Liver (tissue), 9 donors: ENCODE results near the gene SKAP2. TPM values are rescaled to one million over a fixed set of nuclear protein-coding genes. Genes with fewer than 3 reads are reported as not detected.

Experiments used
- DNase-seq: peaks from one replicate; pipeline ENCODE4 v3.0.0-alpha.2; 2017; ENCODE audit warnings: low spot score
- H3K27ac ChIP-seq, 2 donors: one replicate each; pipeline ENCODE4 v1.7.0; 2013; ENCODE audit warnings: inconsistent platforms in 2 of 2, low read length in 2 of 2, control low read depth in 1 of 2, low read depth in 1 of 2, mild to moderate bottlenecking in 1 of 2
- H3K27me3 ChIP-seq, 4 donors: one replicate each; pipeline versions ENCODE4 v1.6.1 to v1.7.0; 2013; ENCODE audit warnings: low read length in 3 of 4, inconsistent platforms in 1 of 4, mild to moderate bottlenecking in 1 of 4, moderate library complexity in 1 of 4; ENCODE audit not compliant: control insufficient read depth in 4 of 4, insufficient read depth in 4 of 4
- H3K36me3 ChIP-seq, 4 donors: one replicate each; pipeline versions ENCODE4 v1.6.1 to v1.7.0; 2013; ENCODE audit warnings: low read length in 3 of 4, mild to moderate bottlenecking in 3 of 4, low read depth in 1 of 4, moderate library complexity in 1 of 4; ENCODE audit not compliant: control insufficient read depth in 4 of 4, insufficient read depth in 3 of 4
- H3K4me1 ChIP-seq, 4 donors: one replicate each; pipeline versions ENCODE4 v1.6.1 to v1.7.0; 2013; ENCODE audit warnings: low read length in 3 of 4, mild to moderate bottlenecking in 3 of 4, moderate library complexity in 1 of 4; ENCODE audit not compliant: control insufficient read depth in 4 of 4, insufficient read depth in 4 of 4
- H3K4me3 ChIP-seq, 3 donors: one replicate each; pipeline versions ENCODE4 v1.6.1 to v1.7.0; 2013; ENCODE audit warnings: low read length in 3 of 3, control low read depth in 1 of 3, low read depth in 1 of 3, mild to moderate bottlenecking in 1 of 3
- H3K9ac ChIP-seq, 2 donors: one replicate each; pipeline ENCODE4 v1.7.0; 2013; ENCODE audit warnings: low read length in 2 of 2, mild to moderate bottlenecking in 2 of 2, moderate library complexity in 2 of 2, control low read depth in 1 of 2, low read depth in 1 of 2
- H3K9me3 ChIP-seq, 4 donors: one replicate each; pipeline versions ENCODE4 v1.6.1 to v1.7.0; 2013; ENCODE audit warnings: low read length in 3 of 4; ENCODE audit not compliant: control insufficient read depth in 4 of 4
- EGR1 ChIP-seq, 2 donors: IDR thresholded peaks; 2 replicates each; pipeline ENCODE4 v1.6.1; 2016 to 2018; ENCODE audit warnings: antibody characterized with exemption in 2 of 2, low read depth in 2 of 2
- FOXA1 ChIP-seq: IDR thresholded peaks from 2 replicates; pipeline ENCODE4 v1.6.1; 2016; ENCODE audit warnings: antibody characterized with exemption
- FOXA2 ChIP-seq: IDR thresholded peaks from 2 replicates; pipeline ENCODE4 v1.6.1; 2016; ENCODE audit warnings: antibody characterized with exemption
- GABPA ChIP-seq, 2 donors: IDR thresholded peaks in 1 of 2; conservative IDR thresholded peaks in 1 of 2; 2 replicates each; pipeline ENCODE4 v1.6.1; 2016; ENCODE audit warnings: antibody characterized with exemption in 2 of 2, mild to moderate bottlenecking in 1 of 2, moderate library complexity in 1 of 2
- HNF4A ChIP-seq, 2 donors: conservative IDR thresholded peaks; 2 replicates each; pipeline ENCODE4 v1.6.1; 2016; ENCODE audit warnings: antibody characterized with exemption in 2 of 2, mild to moderate bottlenecking in 2 of 2
- HNF4G ChIP-seq: IDR thresholded peaks from 2 replicates; pipeline ENCODE4 v1.6.1; 2016; ENCODE audit warnings: antibody characterized with exemption
- JUND ChIP-seq, 2 donors: IDR thresholded peaks; 2 replicates each; pipeline ENCODE4 v1.6.1; 2016; ENCODE audit warnings: antibody characterized with exemption in 2 of 2
- NR2F2 ChIP-seq: IDR thresholded peaks from 2 replicates; pipeline ENCODE4 v1.6.1; 2016; ENCODE audit warnings: antibody characterized with exemption
- RAD21 ChIP-seq, 2 donors: IDR thresholded peaks; 2 replicates each; pipeline ENCODE4 v1.6.1; 2016; ENCODE audit warnings: antibody characterized with exemption in 2 of 2, mild to moderate bottlenecking in 2 of 2
- RXRA ChIP-seq, 2 donors: IDR thresholded peaks; 2 replicates each; pipeline ENCODE4 v1.6.1; 2017 to 2018; ENCODE audit warnings: antibody characterized with exemption in 2 of 2, mild to moderate bottlenecking in 1 of 2
- SP1 ChIP-seq: IDR thresholded peaks from 2 replicates; pipeline ENCODE4 v1.6.1; 2018; ENCODE audit warnings: antibody characterized with exemption, mild to moderate bottlenecking
- TAF1 ChIP-seq: conservative IDR thresholded peaks from 2 replicates; pipeline ENCODE4 v1.6.1; 2016; ENCODE audit warnings: antibody characterized with exemption, mild to moderate bottlenecking
- YY1 ChIP-seq: IDR thresholded peaks from 2 replicates; pipeline ENCODE4 v1.6.1; 2016; ENCODE audit warnings: antibody characterized with exemption, mild to moderate bottlenecking
- WGBS: extraction: QIAGEN DNeasy Blood & Tissue Kit; methylation state at CpG from one replicate; pipeline ENCODE4 v1.1.7; 2013; 5-methylcytosine and 5-hydroxymethylcytosine counted together
- polyA plus RNA-seq, 2 donors: library from polyadenylated mRNA; stranded (reverse) in 1 of 2; unstranded in 1 of 2; fragments of 200-250 nt in 1 of 2; fragments of >200 nt in 1 of 2; fragmentation: Nextera tagmentation in 1 of 2; extraction: Ambion mirVana in 1 of 2; gene quantifications; one replicate each; pipeline versions ENCODE4 v1.2.1 to v1.2.3, GENCODE V29; 2013 to 2015
- total RNA-seq, 2 donors: library from RNA; depleted of rRNA; stranded (reverse); fragments of >200 nt; gene quantifications; one replicate each; pipeline ENCODE4 v1.2.3, GENCODE V29; 2014
- TF ChIP-seq, protein P1 (sequence below): IDR thresholded peaks from 2 replicates; pipeline ENCODE4 v1.6.1; 2016; ENCODE audit warnings: antibody characterized with exemption
- TF ChIP-seq, protein P2 (sequence below): IDR thresholded peaks from 2 replicates; pipeline ENCODE4 v1.6.1; 2016; ENCODE audit warnings: antibody characterized with exemption
- TF ChIP-seq, protein P3 (sequence below): fragments of 150-350 bp; IDR thresholded peaks from 2 replicates; pipeline ENCODE4 v1.5.1; 2017; ENCODE audit warnings: improper control_type of control experiment, low read depth, low read length; ENCODE audit not compliant: missing input control
- TF ChIP-seq, protein P4 (sequence below): IDR thresholded peaks from 2 replicates; pipeline ENCODE4 v1.6.1; 2016; ENCODE audit warnings: antibody characterized with exemption, mild to moderate bottlenecking
- TF ChIP-seq, protein P5 (sequence below): IDR thresholded peaks from 2 replicates; pipeline ENCODE4 v1.6.1; 2016; ENCODE audit warnings: antibody characterized with exemption
- donor health status: healthy.
- donor health status: healthy.
- donor health status: healthy.
- donor health status: healthy.
- donor health status: healthy.

SKAP2 gene
- total and polyA plus RNA-seq, 4 donors: 3.4 to 9.2 (median 5.1) TPM

DNA sequence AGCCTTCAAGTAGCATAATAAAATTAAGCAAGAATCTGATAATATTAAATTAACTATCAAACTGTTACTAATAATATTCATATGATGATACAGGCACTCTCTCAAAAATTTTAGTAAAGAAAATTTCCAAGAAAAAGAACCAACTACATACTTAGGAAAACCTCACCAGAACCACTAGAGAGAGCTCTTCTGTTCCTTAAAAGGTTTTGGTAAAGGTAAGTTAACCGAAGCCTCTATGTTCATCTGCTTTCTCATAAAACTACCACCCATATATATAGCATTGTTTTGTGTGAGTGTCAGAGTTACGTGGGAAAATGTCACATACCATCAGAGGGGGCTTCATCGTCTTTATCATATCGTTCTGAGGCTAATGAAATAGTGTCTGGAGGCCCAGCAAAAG lies 20.7 kb downstream of the SKAP2 start (continued):
- no peak for TF ChIP-seq YY1
- TF ChIP-seq RXRA (IDR thresholded peaks at IDR 0.05): no peak
- TF ChIP-seq, protein P1, sequence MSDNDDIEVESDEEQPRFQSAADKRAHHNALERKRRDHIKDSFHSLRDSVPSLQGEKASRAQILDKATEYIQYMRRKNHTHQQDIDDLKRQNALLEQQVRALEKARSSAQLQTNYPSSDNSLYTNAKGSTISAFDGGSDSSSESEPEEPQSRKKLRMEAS: no peak

DNA sequence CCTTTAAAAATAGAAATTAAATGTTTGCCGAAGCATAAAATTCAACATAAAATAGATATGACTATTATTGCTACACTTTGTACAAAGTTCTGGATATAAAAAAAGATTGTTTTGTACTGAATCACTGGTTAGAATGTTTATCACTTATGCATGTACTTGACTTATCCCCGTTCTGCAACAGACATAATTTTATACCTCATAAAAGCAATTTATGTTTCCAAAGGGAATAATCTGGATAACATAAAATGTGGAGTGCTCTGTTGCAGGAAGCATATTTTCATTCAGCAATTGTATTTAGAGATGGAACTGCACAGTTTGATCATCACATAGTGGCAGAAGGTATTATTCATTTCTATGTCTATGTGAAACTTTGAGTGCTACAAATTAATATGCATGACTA lies 21.5 kb downstream of the SKAP2 start:
- no peaks in the 10 kb centered on the region for H3K36me3 ChIP-seq
- no peak for TF ChIP-seq GABPA (IDR thresholded peaks at IDR 0.05 in 1 of 2, conservative IDR thresholded peaks at IDR 0.05 in 1 of 2)
- TF ChIP-seq HNF4G: no peak
- no peak for TF ChIP-seq TAF1
- TF ChIP-seq, protein P2, sequence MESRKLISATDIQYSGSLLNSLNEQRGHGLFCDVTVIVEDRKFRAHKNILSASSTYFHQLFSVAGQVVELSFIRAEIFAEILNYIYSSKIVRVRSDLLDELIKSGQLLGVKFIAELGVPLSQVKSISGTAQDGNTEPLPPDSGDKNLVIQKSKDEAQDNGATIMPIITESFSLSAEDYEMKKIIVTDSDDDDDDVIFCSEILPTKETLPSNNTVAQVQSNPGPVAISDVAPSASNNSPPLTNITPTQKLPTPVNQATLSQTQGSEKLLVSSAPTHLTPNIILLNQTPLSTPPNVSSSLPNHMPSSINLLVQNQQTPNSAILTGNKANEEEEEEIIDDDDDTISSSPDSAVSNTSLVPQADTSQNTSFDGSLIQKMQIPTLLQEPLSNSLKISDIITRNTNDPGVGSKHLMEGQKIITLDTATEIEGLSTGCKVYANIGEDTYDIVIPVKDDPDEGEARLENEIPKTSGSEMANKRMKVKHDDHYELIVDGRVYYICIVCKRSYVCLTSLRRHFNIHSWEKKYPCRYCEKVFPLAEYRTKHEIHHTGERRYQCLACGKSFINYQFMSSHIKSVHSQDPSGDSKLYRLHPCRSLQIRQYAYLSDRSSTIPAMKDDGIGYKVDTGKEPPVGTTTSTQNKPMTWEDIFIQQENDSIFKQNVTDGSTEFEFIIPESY: no peak
- TF ChIP-seq, protein P1: no peak
- TF ChIP-seq RAD21 (IDR thresholded peaks at IDR 0.05): no peak
- no peak for TF ChIP-seq SP1
- TF ChIP-seq JUND (IDR thresholded peaks at IDR 0.05): no peak
- TF ChIP-seq YY1: no peak
- TF ChIP-seq, protein P3, sequence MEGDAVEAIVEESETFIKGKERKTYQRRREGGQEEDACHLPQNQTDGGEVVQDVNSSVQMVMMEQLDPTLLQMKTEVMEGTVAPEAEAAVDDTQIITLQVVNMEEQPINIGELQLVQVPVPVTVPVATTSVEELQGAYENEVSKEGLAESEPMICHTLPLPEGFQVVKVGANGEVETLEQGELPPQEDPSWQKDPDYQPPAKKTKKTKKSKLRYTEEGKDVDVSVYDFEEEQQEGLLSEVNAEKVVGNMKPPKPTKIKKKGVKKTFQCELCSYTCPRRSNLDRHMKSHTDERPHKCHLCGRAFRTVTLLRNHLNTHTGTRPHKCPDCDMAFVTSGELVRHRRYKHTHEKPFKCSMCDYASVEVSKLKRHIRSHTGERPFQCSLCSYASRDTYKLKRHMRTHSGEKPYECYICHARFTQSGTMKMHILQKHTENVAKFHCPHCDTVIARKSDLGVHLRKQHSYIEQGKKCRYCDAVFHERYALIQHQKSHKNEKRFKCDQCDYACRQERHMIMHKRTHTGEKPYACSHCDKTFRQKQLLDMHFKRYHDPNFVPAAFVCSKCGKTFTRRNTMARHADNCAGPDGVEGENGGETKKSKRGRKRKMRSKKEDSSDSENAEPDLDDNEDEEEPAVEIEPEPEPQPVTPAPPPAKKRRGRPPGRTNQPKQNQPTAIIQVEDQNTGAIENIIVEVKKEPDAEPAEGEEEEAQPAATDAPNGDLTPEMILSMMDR: no peak
- H3K4me1 ChIP-seq: no peaks in the 10 kb centered on the region
- no peaks in the 10 kb centered on the region for H3K9me3 ChIP-seq
- DNase-seq: no peak
- 79% methylated on average over 2 of the region's 2 CpGs for WGBS
- H3K27me3 ChIP-seq: no peaks in the 10 kb centered on the region
- no peak overlapping the region for H3K9ac ChIP-seq
- no peak overlapping the region for H3K4me3 ChIP-seq
- no peak overlapping the region for H3K27ac ChIP-seq

DNA sequence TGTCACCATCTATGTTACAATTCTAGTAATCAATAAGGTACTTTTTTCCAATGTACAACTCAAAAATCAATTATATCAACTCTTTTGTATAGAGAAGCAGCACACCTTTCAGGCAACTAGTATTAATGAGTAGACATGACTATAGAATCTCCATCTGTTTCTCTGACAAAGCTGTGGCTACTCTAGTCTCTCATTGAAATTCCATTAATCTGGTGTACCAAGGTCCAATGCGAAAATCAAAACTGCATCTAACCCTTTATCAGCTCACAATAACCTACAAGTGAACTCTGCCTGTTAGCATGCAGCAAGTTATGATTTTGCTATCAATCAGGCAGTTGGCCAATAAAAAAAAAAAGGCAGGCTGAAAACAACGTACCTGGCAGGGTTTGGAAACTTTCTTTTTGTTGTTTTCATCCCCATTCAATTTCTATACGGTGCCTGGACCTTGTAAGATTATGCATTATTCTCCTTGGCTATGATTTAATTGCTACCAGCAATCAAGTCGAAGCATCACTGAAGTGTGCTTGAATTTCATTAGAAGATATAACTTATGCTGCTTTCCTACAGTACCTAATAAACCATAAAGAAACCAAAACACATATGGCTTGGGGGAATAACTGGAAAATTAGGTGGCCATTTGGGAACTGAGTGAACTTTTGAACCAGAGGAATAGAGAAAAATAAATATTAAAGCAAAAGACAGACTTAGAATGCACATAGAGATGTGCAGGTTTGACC lies 23.2 kb downstream of the SKAP2 start:
- Histone ChIP-seq H3K27me3 (no peaks in the 10 kb centered on the region), H3K9ac (no peak overlapping the region), H3K36me3 (no peaks in the 10 kb centered on the region), H3K27ac (no peak overlapping the region), H3K9me3 (no peaks in the 10 kb centered on the region), H3K4me1 (no peaks in the 10 kb centered on the region), H3K4me3 (no peak overlapping the region)
- no peak for DNase-seq
- 87% methylated on average over 4 of the region's 4 CpGs for WGBS
- TF ChIP-seq EGR1 (IDR thresholded peaks at IDR 0.05; ENCODE audit: low read depth in 2 of 2) (no peak), FOXA2 (no peak), YY1 (no peak), TAF1 (no peak), RXRA (IDR thresholded peaks at IDR 0.05) (no peak), GABPA (IDR thresholded peaks at IDR 0.05 in 1 of 2, conservative IDR thresholded peaks at IDR 0.05 in 1 of 2) (no peak), JUND (IDR thresholded peaks at IDR 0.05) (no peak), NR2F2 (no peak), HNF4G (no peak), HNF4A (conservative IDR thresholded peaks at IDR 0.05) (no peak), FOXA1 (no peak)
- TF ChIP-seq, protein P4, sequence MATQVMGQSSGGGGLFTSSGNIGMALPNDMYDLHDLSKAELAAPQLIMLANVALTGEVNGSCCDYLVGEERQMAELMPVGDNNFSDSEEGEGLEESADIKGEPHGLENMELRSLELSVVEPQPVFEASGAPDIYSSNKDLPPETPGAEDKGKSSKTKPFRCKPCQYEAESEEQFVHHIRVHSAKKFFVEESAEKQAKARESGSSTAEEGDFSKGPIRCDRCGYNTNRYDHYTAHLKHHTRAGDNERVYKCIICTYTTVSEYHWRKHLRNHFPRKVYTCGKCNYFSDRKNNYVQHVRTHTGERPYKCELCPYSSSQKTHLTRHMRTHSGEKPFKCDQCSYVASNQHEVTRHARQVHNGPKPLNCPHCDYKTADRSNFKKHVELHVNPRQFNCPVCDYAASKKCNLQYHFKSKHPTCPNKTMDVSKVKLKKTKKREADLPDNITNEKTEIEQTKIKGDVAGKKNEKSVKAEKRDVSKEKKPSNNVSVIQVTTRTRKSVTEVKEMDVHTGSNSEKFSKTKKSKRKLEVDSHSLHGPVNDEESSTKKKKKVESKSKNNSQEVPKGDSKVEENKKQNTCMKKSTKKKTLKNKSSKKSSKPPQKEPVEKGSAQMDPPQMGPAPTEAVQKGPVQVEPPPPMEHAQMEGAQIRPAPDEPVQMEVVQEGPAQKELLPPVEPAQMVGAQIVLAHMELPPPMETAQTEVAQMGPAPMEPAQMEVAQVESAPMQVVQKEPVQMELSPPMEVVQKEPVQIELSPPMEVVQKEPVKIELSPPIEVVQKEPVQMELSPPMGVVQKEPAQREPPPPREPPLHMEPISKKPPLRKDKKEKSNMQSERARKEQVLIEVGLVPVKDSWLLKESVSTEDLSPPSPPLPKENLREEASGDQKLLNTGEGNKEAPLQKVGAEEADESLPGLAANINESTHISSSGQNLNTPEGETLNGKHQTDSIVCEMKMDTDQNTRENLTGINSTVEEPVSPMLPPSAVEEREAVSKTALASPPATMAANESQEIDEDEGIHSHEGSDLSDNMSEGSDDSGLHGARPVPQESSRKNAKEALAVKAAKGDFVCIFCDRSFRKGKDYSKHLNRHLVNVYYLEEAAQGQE: no peak
- TF ChIP-seq, protein P2: no peak
- TF ChIP-seq, protein P1: no peak
- TF ChIP-seq, protein P5, sequence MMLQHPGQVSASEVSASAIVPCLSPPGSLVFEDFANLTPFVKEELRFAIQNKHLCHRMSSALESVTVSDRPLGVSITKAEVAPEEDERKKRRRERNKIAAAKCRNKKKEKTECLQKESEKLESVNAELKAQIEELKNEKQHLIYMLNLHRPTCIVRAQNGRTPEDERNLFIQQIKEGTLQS: no peak
